ENCODE results near the gene CACNA2D3.

- TF ChIP-seq CTCF (IDR thresholded peaks at IDR 0.05) (no peak), ZFX (IDR thresholded peaks at IDR 0.05; ENCODE audit: borderline replicate concordance) (no peak)
Observed at GRCh38 chr3:55077726-55078125, 955.4 kb downstream of the CACNA2D3 start.
